CD4-positive, alpha-beta T cell treated with Interleukin-12 subunit alpha and Interleukin-12 subunit beta, for 1 hour (primary cell): ENCODE data around the gene OR2T29.
"Not testable (repeated sequence)": the region's sequence is repeated elsewhere in the genome, so short reads cannot be mapped to it uniquely, and the experiment has no call there.

ENCODE experiments used
- DNase-seq: peaks from one replicate; pipeline ENCODE4 v3.0.0-alpha.2; 2020

OR2T29 gene

GRCh38 chr1:248507773-248508172, 54.8 kb downstream of the OR2T29 start, which contains the start of gene OR2G6:
TSS of gene OR2G6 (plus strand) at chr1:248508073. CDS start at chr1:248521647, 13,574 bp downstream.
- DNase-seq: not testable (repeated sequence)
